ENCODE results near the gene WDFY4.

DNA sequence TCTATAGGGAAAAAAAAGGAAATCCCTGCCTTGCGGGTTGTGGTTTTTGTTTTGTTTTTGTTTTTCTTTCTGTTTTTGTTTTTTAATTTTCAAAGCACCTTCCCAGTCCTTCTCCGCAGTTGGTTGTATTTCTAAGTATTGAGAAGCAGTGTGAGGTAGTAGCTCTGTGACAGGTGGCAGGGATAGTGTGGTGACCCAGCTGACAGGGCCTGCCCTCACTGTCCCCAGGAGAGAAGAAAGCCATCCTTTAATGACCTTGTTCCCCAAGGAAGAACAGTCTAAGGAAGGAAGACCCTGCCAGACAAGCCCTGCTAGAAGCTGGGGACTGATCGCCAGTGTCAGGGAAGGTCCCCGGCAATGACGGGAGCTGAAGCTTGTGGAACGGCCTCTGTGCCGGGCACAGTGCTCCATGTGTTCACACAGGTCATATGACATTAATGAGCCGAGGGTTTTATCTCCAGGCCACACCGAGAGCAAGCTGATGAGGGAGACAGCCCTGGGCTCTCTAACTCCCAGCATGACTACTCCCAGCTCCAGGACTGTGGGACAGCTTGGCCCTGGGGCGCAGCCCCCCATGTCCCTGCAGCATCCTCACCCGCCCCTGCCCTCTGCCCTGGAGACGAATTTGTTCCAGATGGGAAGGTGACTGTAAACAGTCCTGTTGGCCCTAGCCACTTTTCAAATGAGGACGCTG, 324.0 kb downstream of the WDFY4 start:
- TF ChIP-seq, protein P1, sequence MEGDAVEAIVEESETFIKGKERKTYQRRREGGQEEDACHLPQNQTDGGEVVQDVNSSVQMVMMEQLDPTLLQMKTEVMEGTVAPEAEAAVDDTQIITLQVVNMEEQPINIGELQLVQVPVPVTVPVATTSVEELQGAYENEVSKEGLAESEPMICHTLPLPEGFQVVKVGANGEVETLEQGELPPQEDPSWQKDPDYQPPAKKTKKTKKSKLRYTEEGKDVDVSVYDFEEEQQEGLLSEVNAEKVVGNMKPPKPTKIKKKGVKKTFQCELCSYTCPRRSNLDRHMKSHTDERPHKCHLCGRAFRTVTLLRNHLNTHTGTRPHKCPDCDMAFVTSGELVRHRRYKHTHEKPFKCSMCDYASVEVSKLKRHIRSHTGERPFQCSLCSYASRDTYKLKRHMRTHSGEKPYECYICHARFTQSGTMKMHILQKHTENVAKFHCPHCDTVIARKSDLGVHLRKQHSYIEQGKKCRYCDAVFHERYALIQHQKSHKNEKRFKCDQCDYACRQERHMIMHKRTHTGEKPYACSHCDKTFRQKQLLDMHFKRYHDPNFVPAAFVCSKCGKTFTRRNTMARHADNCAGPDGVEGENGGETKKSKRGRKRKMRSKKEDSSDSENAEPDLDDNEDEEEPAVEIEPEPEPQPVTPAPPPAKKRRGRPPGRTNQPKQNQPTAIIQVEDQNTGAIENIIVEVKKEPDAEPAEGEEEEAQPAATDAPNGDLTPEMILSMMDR (tag by site-specific recombination; IDR thresholded peaks at IDR 0.05), result no peak
- TF ChIP-seq YY1 (tag by site-specific recombination; IDR thresholded peaks at IDR 0.05) (no peak), ZNF48 (tag by site-specific recombination; IDR thresholded peaks at IDR 0.05) (no peak)
- TF ChIP-seq, protein P2, sequence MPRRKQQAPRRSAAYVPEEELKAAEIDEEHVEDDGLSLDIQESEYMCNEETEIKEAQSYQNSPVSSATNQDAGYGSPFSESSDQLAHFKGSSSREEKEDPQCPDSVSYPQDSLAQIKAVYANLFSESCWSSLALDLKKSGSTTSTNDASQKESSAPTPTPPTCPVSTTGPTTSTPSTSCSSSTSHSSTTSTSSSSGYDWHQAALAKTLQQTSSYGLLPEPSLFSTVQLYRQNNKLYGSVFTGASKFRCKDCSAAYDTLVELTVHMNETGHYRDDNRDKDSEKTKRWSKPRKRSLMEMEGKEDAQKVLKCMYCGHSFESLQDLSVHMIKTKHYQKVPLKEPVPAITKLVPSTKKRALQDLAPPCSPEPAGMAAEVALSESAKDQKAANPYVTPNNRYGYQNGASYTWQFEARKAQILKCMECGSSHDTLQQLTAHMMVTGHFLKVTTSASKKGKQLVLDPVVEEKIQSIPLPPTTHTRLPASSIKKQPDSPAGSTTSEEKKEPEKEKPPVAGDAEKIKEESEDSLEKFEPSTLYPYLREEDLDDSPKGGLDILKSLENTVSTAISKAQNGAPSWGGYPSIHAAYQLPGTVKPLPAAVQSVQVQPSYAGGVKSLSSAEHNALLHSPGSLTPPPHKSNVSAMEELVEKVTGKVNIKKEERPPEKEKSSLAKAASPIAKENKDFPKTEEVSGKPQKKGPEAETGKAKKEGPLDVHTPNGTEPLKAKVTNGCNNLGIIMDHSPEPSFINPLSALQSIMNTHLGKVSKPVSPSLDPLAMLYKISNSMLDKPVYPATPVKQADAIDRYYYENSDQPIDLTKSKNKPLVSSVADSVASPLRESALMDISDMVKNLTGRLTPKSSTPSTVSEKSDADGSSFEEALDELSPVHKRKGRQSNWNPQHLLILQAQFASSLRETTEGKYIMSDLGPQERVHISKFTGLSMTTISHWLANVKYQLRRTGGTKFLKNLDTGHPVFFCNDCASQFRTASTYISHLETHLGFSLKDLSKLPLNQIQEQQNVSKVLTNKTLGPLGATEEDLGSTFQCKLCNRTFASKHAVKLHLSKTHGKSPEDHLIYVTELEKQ (tag by site-specific recombination; IDR thresholded peaks at IDR 0.05; ENCODE audit: borderline replicate concordance), result no peak

Measured in HEK293 (cell line).